Fibroblast of the aortic adventitia (primary cell): ENCODE data around the gene SEMA3G. TPM values are rescaled to one million over a fixed set of nuclear protein-coding genes. Genes with fewer than 3 reads are reported as not detected.

Source experiments
- DNase-seq: peaks from one replicate; pipeline ENCODE4 v3.0.0-alpha.2; 2010; ENCODE audit warnings: low read depth
- H3K4me3 ChIP-seq: 2 replicates; pipeline ENCODE4 v1.5.1; 2011; ENCODE audit warnings: low read depth, mild to moderate bottlenecking, control low read depth, low read length, moderate library complexity
- total RNA-seq: library from RNA; depleted of rRNA; stranded (reverse); fragments of >200 nt; gene quantifications from 2 replicates; pipeline ENCODE4 v1.2.3, GENCODE V29; 2012; ENCODE audit warnings: low replicate concordance
- TF ChIP-seq, protein P1 (sequence below): IDR thresholded peaks from 2 replicates; pipeline ENCODE4 v1.5.1; 2011; ENCODE audit warnings: mild to moderate bottlenecking, low read length, control low read depth, inconsistent platforms; ENCODE audit not compliant: insufficient read depth

SEMA3G gene
- total RNA-seq, 1 donor: not detected

DNA sequence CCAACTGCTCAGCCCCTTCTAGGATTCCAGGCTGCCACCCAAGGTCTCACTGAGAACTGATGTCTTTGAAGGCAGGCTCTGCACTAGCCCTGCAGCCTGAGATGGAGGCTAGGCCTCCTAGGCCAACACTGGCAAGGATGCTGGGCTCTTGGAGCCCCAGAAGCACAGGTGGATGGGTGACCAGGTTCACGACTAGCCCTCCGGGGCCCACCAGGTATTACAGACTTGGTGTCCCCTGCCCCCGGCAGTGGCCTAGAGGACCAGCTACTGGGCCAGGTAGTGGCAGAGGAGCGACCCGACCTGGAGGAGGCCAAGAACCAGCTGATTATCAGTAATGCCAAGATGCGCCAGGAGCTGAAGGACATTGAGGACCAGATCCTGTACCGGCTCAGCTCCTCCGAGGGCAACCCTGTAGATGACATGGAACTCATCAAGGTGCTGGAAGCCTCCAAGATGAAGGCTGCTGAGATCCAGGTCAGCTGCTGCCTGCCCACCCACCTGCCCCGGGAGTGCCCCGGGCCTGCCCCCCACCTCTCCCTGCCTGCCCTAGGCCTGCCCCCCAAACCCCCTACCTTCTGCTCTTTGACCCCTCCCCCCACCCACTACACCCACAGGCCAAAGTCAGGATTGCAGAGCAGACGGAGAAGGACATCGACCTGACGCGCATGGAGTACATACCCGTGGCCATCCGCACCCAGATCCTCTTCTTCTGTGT, 52.5 kb downstream of the SEMA3G start:
- H3K4me3 ChIP-seq: no peak overlapping the region
- TF ChIP-seq, protein P1, sequence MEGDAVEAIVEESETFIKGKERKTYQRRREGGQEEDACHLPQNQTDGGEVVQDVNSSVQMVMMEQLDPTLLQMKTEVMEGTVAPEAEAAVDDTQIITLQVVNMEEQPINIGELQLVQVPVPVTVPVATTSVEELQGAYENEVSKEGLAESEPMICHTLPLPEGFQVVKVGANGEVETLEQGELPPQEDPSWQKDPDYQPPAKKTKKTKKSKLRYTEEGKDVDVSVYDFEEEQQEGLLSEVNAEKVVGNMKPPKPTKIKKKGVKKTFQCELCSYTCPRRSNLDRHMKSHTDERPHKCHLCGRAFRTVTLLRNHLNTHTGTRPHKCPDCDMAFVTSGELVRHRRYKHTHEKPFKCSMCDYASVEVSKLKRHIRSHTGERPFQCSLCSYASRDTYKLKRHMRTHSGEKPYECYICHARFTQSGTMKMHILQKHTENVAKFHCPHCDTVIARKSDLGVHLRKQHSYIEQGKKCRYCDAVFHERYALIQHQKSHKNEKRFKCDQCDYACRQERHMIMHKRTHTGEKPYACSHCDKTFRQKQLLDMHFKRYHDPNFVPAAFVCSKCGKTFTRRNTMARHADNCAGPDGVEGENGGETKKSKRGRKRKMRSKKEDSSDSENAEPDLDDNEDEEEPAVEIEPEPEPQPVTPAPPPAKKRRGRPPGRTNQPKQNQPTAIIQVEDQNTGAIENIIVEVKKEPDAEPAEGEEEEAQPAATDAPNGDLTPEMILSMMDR: no peak
- DNase-seq: no peak

DNA sequence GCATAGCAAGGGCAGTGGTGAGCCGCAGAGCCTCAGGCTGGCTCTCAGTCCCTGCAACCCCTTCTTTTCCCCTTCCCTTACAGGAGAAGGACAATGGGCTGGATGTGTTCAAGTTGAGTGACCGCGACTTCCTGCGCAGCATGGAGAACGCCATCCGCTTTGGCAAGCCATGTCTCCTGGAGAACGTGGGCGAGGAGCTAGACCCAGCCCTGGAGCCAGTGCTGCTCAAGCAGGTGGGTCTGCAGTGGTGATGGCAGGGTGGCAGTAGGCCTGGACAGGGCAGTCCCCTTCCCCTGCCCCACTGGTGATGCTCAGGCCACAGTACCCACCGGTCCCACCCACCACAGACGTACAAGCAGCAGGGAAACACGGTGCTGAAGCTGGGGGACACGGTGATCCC, 53.8 kb downstream of the SEMA3G start:
- DNase-seq: no peak
- H3K4me3 ChIP-seq: no peak overlapping the region
- TF ChIP-seq, protein P1: no peak

DNA sequence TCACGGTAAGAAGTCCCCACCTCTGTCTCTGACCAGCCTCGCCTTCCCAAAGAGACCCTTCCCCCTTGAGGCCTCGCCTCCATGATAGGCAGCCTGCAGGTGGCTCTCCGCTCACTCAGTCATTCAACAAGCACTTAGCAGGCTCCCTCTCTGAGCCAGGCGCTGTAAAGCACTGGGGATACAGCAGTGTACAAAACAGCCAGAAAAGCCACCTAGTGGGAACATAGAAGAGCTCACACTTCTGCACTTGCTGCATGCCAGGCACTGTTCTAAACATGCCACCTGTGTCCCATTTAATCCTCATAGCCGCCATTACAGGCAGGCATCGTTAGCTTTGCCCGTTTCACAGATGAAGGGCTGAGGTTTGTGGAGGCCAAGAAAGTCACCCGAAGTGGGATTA, 56.0 kb downstream of the SEMA3G start:
- DNase-seq: no peak
- no peak overlapping the region for H3K4me3 ChIP-seq
- TF ChIP-seq, protein P1: peak; percentile 4

DNA sequence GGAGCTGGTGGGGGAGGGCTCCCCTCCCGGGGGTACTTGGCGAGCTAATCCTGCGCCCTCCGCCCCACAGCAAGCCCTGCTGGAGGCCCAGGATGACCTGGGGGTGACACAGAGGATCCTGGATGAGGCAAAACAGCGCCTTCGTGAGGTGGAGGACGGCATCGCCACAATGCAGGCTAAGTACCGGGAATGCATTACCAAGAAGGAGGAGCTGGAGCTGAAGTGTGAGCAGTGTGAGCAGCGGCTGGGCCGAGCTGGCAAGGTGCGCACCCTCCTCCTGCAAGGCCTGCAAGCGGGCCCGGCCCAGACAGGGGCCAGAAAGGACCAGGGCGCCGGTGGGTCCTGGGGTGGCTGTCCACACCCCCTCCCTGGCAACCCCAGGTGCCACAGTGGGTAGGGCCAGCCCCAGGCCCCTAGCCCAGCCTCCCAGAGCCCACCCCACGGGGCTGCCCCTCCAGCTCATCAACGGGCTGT, 56.5 kb downstream of the SEMA3G start:
- no peak overlapping the region for H3K4me3 ChIP-seq
- DNase-seq: no peak
- TF ChIP-seq, protein P1: no peak

DNA sequence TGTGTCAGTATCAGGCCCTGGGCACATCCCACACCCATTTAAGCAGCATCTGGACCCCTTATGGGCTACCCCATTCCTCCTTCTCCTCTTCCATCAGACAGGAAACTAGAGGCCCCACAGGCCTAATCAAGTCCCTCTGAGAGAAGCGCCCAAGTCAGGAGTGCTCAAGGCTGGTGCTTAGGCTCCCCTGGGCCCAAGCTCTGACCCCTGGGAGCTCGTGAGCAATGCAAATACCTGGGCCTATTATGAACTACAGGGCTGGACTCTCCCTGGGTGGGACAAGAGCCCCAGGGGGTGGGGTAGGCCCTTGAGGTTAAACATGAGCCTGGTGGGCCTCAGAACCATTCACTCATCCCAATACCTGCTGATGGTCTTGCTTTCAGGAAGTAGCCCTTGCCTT, 57.4 kb downstream of the SEMA3G start:
- no peak overlapping the region for H3K4me3 ChIP-seq
- no peak for DNase-seq
- TF ChIP-seq, protein P1: no peak

DNA sequence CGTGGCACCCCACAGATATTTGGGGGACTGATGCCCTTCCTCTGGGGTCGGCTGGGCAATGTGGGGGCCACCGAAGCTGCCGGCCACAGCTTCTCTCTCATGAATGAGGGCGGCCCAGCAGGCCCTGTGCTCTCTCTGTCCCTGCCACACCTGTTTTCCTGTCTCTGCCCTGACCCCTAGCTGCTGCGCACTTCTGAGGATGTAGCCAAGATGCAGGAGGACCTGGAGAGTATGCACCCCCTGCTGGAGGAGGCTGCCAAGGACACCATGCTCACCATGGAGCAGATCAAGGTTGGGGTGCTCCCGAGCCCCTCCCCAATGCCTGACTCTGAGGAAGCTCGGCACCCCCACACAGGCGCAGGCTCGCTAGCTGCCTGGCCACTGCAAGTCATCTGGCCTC, 59.7 kb downstream of the SEMA3G start:
- DNase-seq: peak; percentile 10
- H3K4me3 ChIP-seq: no peak overlapping the region
- TF ChIP-seq, protein P1: peak; percentile 49
